IMR-90 (cell line): ENCODE results near the gene ATP4A. TPM values are rescaled to one million over a fixed set of nuclear protein-coding genes. Genes with fewer than 3 reads are reported as not detected.

ENCODE experiments used
- ATAC-seq: fragments of 200-7000 bp; cut with Tn5 transposase; 2 replicates; pipeline ENCODE4 v1.9.1; 2020; ENCODE audit warnings: low read depth, mild to moderate bottlenecking, moderate library complexity
- Bru-seq: library from RNA; stranded (reverse); fragments of 400-500 nt; gene quantifications from one replicate; lab custom pipeline; 2021; lab: Mats Ljungman, UMichigan
- BruChase-seq, 2 experiments: library from RNA; stranded (reverse); fragments of 400-500 nt; gene quantifications; one replicate each; lab custom pipeline; 2021; lab: Mats Ljungman, UMichigan
- BruUV-seq: library from RNA; stranded (reverse); fragments of 400-500 nt; replicated peaks from 2 replicates; lab custom pipeline; 2021; lab: Mats Ljungman, UMichigan
- CTCF ChIA-PET: fragments of 300-600 bp; formaldehyde crosslinking; extraction: SDS; loops from one replicate; lab custom pipeline; 2021; ENCODE audit warnings: antibody characterized with exemption; lab: Yijun Ruan, JAX
- POLR2A ChIA-PET: fragments of 300-600 bp; sonication (Branson Sonifier 250); formaldehyde crosslinking; loops from one replicate; lab custom pipeline; 2022; ENCODE audit warnings: antibody characterized with exemption; ENCODE audit not compliant: unreplicated experiment; lab: Charles Lee
- DNase-seq: peaks from one replicate; pipeline ENCODE4 v3.0.0; 2013
- H2AFZ ChIP-seq: replicated peaks from 2 replicates; pipeline ENCODE3; 2013; ENCODE audit warnings: low read length, mild to moderate bottlenecking; ENCODE audit not compliant: poor library complexity
- H2AK5ac ChIP-seq: 2 replicates; pipeline ENCODE4 v1.6.1; 2013; ENCODE audit warnings: low read depth, low read length, inconsistent platforms
- H2AK9ac ChIP-seq: replicated peaks from 2 replicates; pipeline ENCODE3; 2013; ENCODE audit warnings: mild to moderate bottlenecking, low read depth, low read length, moderate library complexity; ENCODE audit not compliant: poor library complexity
- H2BK120ac ChIP-seq: 2 replicates; pipeline ENCODE4 v1.6.1; 2013; ENCODE audit warnings: low read depth, low read length, inconsistent platforms
- H2BK15ac ChIP-seq: 3 replicates; pipeline ENCODE4 v1.6.1; 2013; ENCODE audit warnings: low read depth, low read length, inconsistent platforms
- H2BK20ac ChIP-seq: 2 replicates; pipeline ENCODE4 v1.6.1; 2013; ENCODE audit warnings: low read depth, mild to moderate bottlenecking, inconsistent platforms, low read length, moderate library complexity
- H2BK5ac ChIP-seq: 2 replicates; pipeline ENCODE4 v1.6.1; 2013; ENCODE audit warnings: mild to moderate bottlenecking, low read depth, low read length, inconsistent platforms; ENCODE audit not compliant: poor library complexity, severe bottlenecking
- H3K14ac ChIP-seq: replicated peaks from 2 replicates; pipeline ENCODE4 v1.6.1; 2013; ENCODE audit warnings: low read depth, low read length, inconsistent platforms
- H3K18ac ChIP-seq: 2 replicates; pipeline ENCODE4 v1.6.1; 2013; ENCODE audit warnings: low read depth, low read length, control low read depth
- H3K23ac ChIP-seq: 2 replicates; pipeline ENCODE4 v1.6.1; 2013; ENCODE audit warnings: low read depth, low read length, inconsistent platforms
- H3K27ac ChIP-seq: 2 replicates; pipeline ENCODE4 v1.5.1; 2013; ENCODE audit warnings: mild to moderate bottlenecking, control low read depth, low read length; ENCODE audit not compliant: insufficient read depth
- H3K27me3 ChIP-seq: 2 replicates; pipeline ENCODE4 v1.6.1; 2013; ENCODE audit warnings: low read length; ENCODE audit not compliant: control insufficient read depth, insufficient read depth
- H3K36me3 ChIP-seq: 2 replicates; pipeline ENCODE4 v1.6.1; 2013; ENCODE audit warnings: low read length, mixed read lengths; ENCODE audit not compliant: control insufficient read depth, insufficient read depth
- H3K4ac ChIP-seq: 2 replicates; pipeline ENCODE4 v1.6.1; 2013; ENCODE audit warnings: low read depth, low read length, inconsistent platforms
- H3K4me1 ChIP-seq: 2 replicates; pipeline ENCODE4 v1.6.1; 2013; ENCODE audit warnings: low read length, mixed read lengths; ENCODE audit not compliant: control insufficient read depth, insufficient read depth
- H3K4me2 ChIP-seq: 2 replicates; pipeline ENCODE4 v1.6.1; 2013; ENCODE audit warnings: low read depth, mild to moderate bottlenecking, control low read depth, low read length, moderate library complexity
- H3K4me3 ChIP-seq: 2 replicates; pipeline ENCODE4 v1.5.1; 2013; ENCODE audit warnings: low read depth, mild to moderate bottlenecking, control low read depth, low read length, moderate library complexity; ENCODE audit not compliant: insufficient read depth
- H3K56ac ChIP-seq: 2 replicates; pipeline ENCODE4 v1.6.1; 2013; ENCODE audit warnings: low read length, inconsistent platforms; ENCODE audit not compliant: insufficient read depth; ENCODE audit errors: extremely low read depth
- H3K79me1 ChIP-seq, 2 experiments: 2 replicates each; pipeline ENCODE4 v1.6.1; 2013; ENCODE audit warnings: low read length in 2 of 2, inconsistent platforms in 1 of 2, low read depth in 1 of 2
- H3K9ac ChIP-seq: 2 replicates; pipeline ENCODE4 v1.6.1; 2013; ENCODE audit warnings: low read depth, low read length, control low read depth
- H3K9me1 ChIP-seq: 2 replicates; pipeline ENCODE4 v1.6.1; 2013; ENCODE audit warnings: low read length, inconsistent platforms; ENCODE audit not compliant: insufficient read depth
- H3K9me3 ChIP-seq: 2 replicates; pipeline ENCODE4 v1.6.1; 2013; ENCODE audit warnings: low read length; ENCODE audit not compliant: control insufficient read depth, insufficient read depth
- H4K20me1 ChIP-seq: 2 replicates; pipeline ENCODE4 v1.6.1; 2013; ENCODE audit warnings: low read length, inconsistent platforms; ENCODE audit not compliant: insufficient read depth
- H4K5ac ChIP-seq: 2 replicates; pipeline ENCODE4 v1.6.1; 2013; ENCODE audit warnings: mild to moderate bottlenecking, low read depth, low read length, control low read depth
- H4K8ac ChIP-seq, 2 experiments: 2 replicates each; pipeline ENCODE4 v1.6.1; 2013; ENCODE audit warnings: low read depth in 2 of 2, low read length in 2 of 2, control low read depth in 1 of 2, inconsistent platforms in 1 of 2
- H4K91ac ChIP-seq: 2 replicates; pipeline ENCODE4 v1.6.1; 2013; ENCODE audit warnings: low read depth, low read length, inconsistent platforms; ENCODE audit not compliant: insufficient read depth
- BHLHE40 ChIP-seq: fragments of 150-350 bp; IDR thresholded peaks from 2 replicates; pipeline ENCODE4 v1.6.1; 2016; ENCODE audit warnings: mild to moderate bottlenecking, low read depth, low read length
- CEBPB ChIP-seq: IDR thresholded peaks from 2 replicates; pipeline ENCODE4 v1.6.1; 2012; ENCODE audit warnings: low read depth, low read length, improper control_type of control experiment
- CHD1 ChIP-seq: IDR thresholded peaks from 2 replicates; pipeline ENCODE4 v1.6.1; 2012; ENCODE audit warnings: low read depth, low read length, improper control_type of control experiment
- FOS ChIP-seq: fragments of 150-350 bp; IDR thresholded peaks from 2 replicates; pipeline ENCODE4 v1.6.1; 2016; ENCODE audit warnings: low read depth, low read length
- MAFK ChIP-seq: IDR thresholded peaks from 2 replicates; pipeline ENCODE4 v1.6.1; 2012; ENCODE audit warnings: low read depth, low read length, improper control_type of control experiment
- MAZ ChIP-seq: IDR thresholded peaks from 2 replicates; pipeline ENCODE4 v1.6.1; 2012; ENCODE audit warnings: low read depth, mild to moderate bottlenecking, low read length, improper control_type of control experiment, moderate library complexity, borderline replicate concordance
- MXI1 ChIP-seq: IDR thresholded peaks from 2 replicates; pipeline ENCODE4 v1.6.1; 2012; ENCODE audit warnings: low read depth, mild to moderate bottlenecking, low read length, moderate library complexity, borderline replicate concordance
- NFE2L2 ChIP-seq: fragments of 150-350 bp; IDR thresholded peaks from 2 replicates; pipeline ENCODE4 v1.6.1; 2016; ENCODE audit warnings: low read depth, mild to moderate bottlenecking, low read length
- RAD21 ChIP-seq: IDR thresholded peaks from 2 replicates; pipeline ENCODE4 v1.6.1; 2012; ENCODE audit warnings: low read length, improper control_type of control experiment
- RCOR1 ChIP-seq: IDR thresholded peaks from 2 replicates; pipeline ENCODE4 v1.6.1; 2012; ENCODE audit warnings: mild to moderate bottlenecking, low read length, improper control_type of control experiment; ENCODE audit not compliant: insufficient replicate concordance
- RFX5 ChIP-seq: IDR thresholded peaks from 2 replicates; pipeline ENCODE4 v1.8.0; 2012; ENCODE audit warnings: low read depth, mild to moderate bottlenecking, low read length, moderate library complexity
- SMC3 ChIP-seq: fragments of 150-350 bp; IDR thresholded peaks from 2 replicates; pipeline ENCODE4 v1.6.1; 2016; ENCODE audit warnings: low read depth, mild to moderate bottlenecking, antibody characterized with exemption, low read length, moderate library complexity
- WGBS, 2 experiments: methylation state at CpG; one replicate each; pipeline versions ENCODE4 v1.1.5 to v1.1.7; 2013; ENCODE audit warnings: missing lambda C conversion rate in 2 of 2; ENCODE audit not compliant: insufficient read length in 1 of 2; ENCODE audit errors: extremely low coverage in 2 of 2; 5-methylcytosine and 5-hydroxymethylcytosine counted together
- dilution Hi-C: fragments of 300-500 bp; cut with HindIII; formaldehyde crosslinking; loops from one replicate; pipeline ENCODE4 v1.14.3; 2018; ENCODE audit warnings: low sequenced_read_pairs; ENCODE audit not compliant: unreplicated experiment
- in situ Hi-C: fragments of 300-500 bp; cut with MboI; formaldehyde crosslinking; loops from 3 replicates; pipeline ENCODE4 v1.14.3; 2019; ENCODE audit warnings: low sequenced_read_pairs, inconsistent platforms, mixed read lengths
- intact Hi-C: fragments of 100-400 bp; cut with micrococcal nuclease; formaldehyde crosslinking; loops from 2 replicates; pipeline ENCODE4 v1.10.0; 2022
- long read RNA-seq: library from polyadenylated mRNA; unstranded; transcript quantifications from one replicate; pipeline ENCODE4 v2.0.0, GENCODE V29; 2021; ENCODE audit not compliant: unreplicated experiment
- polyA plus RNA-seq, 3 experiments: library from polyadenylated mRNA; depleted of rRNA; stranded (reverse); fragments of >200 nt; gene quantifications; 2 replicates each; pipeline ENCODE4 v1.2.3, GENCODE V29; 2012; ENCODE audit warnings: low replicate concordance in 1 of 3
- total RNA-seq: library from RNA; depleted of rRNA; stranded (reverse); fragments of >200 nt; gene quantifications from 2 replicates; pipeline ENCODE4 v1.2.3, GENCODE V29; 2012; rRNA removed
- TF ChIP-seq, protein P1 (sequence below): conservative IDR thresholded peaks from 2 replicates; pipeline ENCODE4 v1.5.1; 2012; ENCODE audit warnings: mild to moderate bottlenecking, low read depth, low read length, improper control_type of control experiment
- TF ChIP-seq, protein P2 (sequence below): fragments of 150-350 bp; IDR thresholded peaks from 2 replicates; pipeline ENCODE4 v1.6.1; 2017; ENCODE audit warnings: mild to moderate bottlenecking, antibody characterized with exemption, low read length, low read depth

ATP4A gene
- total RNA-seq (not detected in 2 replicates), polyA plus RNA-seq (2012; rRNA removed) (not detected in 2 replicates), Bru-seq, nascent RNA (not detected), BruChase-seq, experiment 1, labeled RNA remaining after a 6-hour chase (not detected), BruChase-seq, experiment 2, labeled RNA remaining after a 2-hour chase (not detected)
- polyA plus RNA-seq (2012; cell fraction: cytosol; rRNA removed): not detected in 2 replicates
- 0.10 and 0.11 TPM in 2 replicates for polyA plus RNA-seq (2012; cell fraction: nucleus; rRNA removed; ENCODE audit: low replicate concordance)
- long read RNA-seq: 0 reads

- no peak within 1 kb of the TSS for H4K8ac ChIP-seq
- H2BK5ac ChIP-seq: no peak within 1 kb of the TSS
- POLR2A ChIA-PET: no interaction called here
- no peak within 1 kb of the TSS for H3K4ac ChIP-seq
- H2BK120ac ChIP-seq: no peak within 1 kb of the TSS
- H3K36me3 ChIP-seq: no peaks in the 10 kb centered on the region
- H3K9ac ChIP-seq: no peak within 1 kb of the TSS
- in situ Hi-C loops: no loop called here
- H3K9me1 ChIP-seq: 0 out of 2 replicates have a peak, but pooled peaks cover under 1% of the 10 kb centered on the region
- CTCF ChIA-PET: no interaction called here
- intact Hi-C loops: no loop called here
- H3K27ac ChIP-seq: no peak within 1 kb of the TSS
- H2AFZ ChIP-seq: no peak within 1 kb of the TSS
- H3K4me2 ChIP-seq: no peak within 1 kb of the TSS
- H3K18ac ChIP-seq: no peak within 1 kb of the TSS
- H3K4me3 ChIP-seq: no peak within 1 kb of the TSS
- H3K14ac ChIP-seq: no peak within 1 kb of the TSS
- dilution Hi-C loops: no loop called here
- H2BK20ac ChIP-seq: no peak within 1 kb of the TSS
- H3K27me3 ChIP-seq: peaks cover 35% of the 10 kb centered on the region
- no peaks in the 10 kb centered on the region for H4K20me1 ChIP-seq
- no peak within 1 kb of the TSS for H2BK15ac ChIP-seq
- no peaks in the 10 kb centered on the region for H3K79me1 ChIP-seq
- H3K4me1 ChIP-seq: no peaks in the 10 kb centered on the region
- no TSS peak for BruUV-seq
- no peaks in the 10 kb centered on the region for H3K9me3 ChIP-seq
- no peak within 1 kb of the TSS for H2AK9ac ChIP-seq
- DNase-seq (no peak), ATAC-seq (no peak)
- TF ChIP-seq RAD21: no peak
- no peak for TF ChIP-seq RFX5
- no peak for TF ChIP-seq CEBPB
- no peak for TF ChIP-seq RCOR1
- no peak for TF ChIP-seq CHD1
- TF ChIP-seq BHLHE40: no peak
- TF ChIP-seq NFE2L2: no peak
- TF ChIP-seq FOS: no peak
- TF ChIP-seq MXI1: no peak
- no peak for TF ChIP-seq MAFK
- TF ChIP-seq MAZ: no peak
- no peak for TF ChIP-seq SMC3
- TF ChIP-seq, protein P1, sequence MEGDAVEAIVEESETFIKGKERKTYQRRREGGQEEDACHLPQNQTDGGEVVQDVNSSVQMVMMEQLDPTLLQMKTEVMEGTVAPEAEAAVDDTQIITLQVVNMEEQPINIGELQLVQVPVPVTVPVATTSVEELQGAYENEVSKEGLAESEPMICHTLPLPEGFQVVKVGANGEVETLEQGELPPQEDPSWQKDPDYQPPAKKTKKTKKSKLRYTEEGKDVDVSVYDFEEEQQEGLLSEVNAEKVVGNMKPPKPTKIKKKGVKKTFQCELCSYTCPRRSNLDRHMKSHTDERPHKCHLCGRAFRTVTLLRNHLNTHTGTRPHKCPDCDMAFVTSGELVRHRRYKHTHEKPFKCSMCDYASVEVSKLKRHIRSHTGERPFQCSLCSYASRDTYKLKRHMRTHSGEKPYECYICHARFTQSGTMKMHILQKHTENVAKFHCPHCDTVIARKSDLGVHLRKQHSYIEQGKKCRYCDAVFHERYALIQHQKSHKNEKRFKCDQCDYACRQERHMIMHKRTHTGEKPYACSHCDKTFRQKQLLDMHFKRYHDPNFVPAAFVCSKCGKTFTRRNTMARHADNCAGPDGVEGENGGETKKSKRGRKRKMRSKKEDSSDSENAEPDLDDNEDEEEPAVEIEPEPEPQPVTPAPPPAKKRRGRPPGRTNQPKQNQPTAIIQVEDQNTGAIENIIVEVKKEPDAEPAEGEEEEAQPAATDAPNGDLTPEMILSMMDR: no peak
- TF ChIP-seq, protein P2, sequence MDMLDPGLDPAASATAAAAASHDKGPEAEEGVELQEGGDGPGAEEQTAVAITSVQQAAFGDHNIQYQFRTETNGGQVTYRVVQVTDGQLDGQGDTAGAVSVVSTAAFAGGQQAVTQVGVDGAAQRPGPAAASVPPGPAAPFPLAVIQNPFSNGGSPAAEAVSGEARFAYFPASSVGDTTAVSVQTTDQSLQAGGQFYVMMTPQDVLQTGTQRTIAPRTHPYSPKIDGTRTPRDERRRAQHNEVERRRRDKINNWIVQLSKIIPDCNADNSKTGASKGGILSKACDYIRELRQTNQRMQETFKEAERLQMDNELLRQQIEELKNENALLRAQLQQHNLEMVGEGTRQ: no peak
- H3K23ac ChIP-seq: no peak within 1 kb of the TSS
- H4K91ac ChIP-seq: no peak within 1 kb of the TSS
- H3K56ac ChIP-seq: no peak within 1 kb of the TSS
- no peak within 1 kb of the TSS for H2AK5ac ChIP-seq
- 89% methylated on average over 4 of the region's 15 CpGs; no CpG with 5 or more reads in 1 of the 2 experiments for WGBS, 2 experiments
- H4K5ac ChIP-seq: no peak within 1 kb of the TSS
These were observed at the start of gene ATP4A for GRCh38 chr19:35563207-35563829. TSS of gene ATP4A (minus strand) at chr19:35563658. CDS start at chr19:35563629, 29 bp downstream.
